Panc1 (cell line): ENCODE data around the gene OPRD1.

ENCODE experiments used
- REST ChIP-seq, 2 experiments: IDR thresholded peaks; 2 replicates each; pipeline ENCODE4 v1.6.1; 2011 to 2012; ENCODE audit warnings: low read depth in 2 of 2, control low read depth in 1 of 2, low read length in 1 of 2, mild to moderate bottlenecking in 1 of 2, moderate library complexity in 1 of 2; ENCODE audit not compliant: insufficient read depth in 1 of 2
- SIN3A ChIP-seq: IDR thresholded peaks from 2 replicates; pipeline ENCODE4 v1.6.1; 2012; ENCODE audit warnings: low read depth, mild to moderate bottlenecking, low read length, moderate library complexity, borderline replicate concordance; ENCODE audit not compliant: insufficient read depth
- TCF7L2 ChIP-seq: IDR thresholded peaks from 2 replicates; pipeline ENCODE4 v1.6.1; 2011; ENCODE audit warnings: mild to moderate bottlenecking, low read depth, low read length, inconsistent platforms
- TF ChIP-seq, protein P1 (sequence below): fragments of 450-650 bp; IDR thresholded peaks from 2 replicates; pipeline ENCODE4 v1.5.1; 2017; ENCODE audit warnings: mild to moderate bottlenecking

GRCh38 chr1:28902738-28903137 lies 90.8 kb downstream of the OPRD1 start:
- TF ChIP-seq TCF7L2: no peak
- TF ChIP-seq, protein P1, sequence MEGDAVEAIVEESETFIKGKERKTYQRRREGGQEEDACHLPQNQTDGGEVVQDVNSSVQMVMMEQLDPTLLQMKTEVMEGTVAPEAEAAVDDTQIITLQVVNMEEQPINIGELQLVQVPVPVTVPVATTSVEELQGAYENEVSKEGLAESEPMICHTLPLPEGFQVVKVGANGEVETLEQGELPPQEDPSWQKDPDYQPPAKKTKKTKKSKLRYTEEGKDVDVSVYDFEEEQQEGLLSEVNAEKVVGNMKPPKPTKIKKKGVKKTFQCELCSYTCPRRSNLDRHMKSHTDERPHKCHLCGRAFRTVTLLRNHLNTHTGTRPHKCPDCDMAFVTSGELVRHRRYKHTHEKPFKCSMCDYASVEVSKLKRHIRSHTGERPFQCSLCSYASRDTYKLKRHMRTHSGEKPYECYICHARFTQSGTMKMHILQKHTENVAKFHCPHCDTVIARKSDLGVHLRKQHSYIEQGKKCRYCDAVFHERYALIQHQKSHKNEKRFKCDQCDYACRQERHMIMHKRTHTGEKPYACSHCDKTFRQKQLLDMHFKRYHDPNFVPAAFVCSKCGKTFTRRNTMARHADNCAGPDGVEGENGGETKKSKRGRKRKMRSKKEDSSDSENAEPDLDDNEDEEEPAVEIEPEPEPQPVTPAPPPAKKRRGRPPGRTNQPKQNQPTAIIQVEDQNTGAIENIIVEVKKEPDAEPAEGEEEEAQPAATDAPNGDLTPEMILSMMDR: no peak
- TF ChIP-seq REST (IDR thresholded peaks at IDR 0.05; ENCODE audit: insufficient read depth in 1 of 2, low read depth in 2 of 2, low read length in 1 of 2): no peak
- TF ChIP-seq SIN3A: no peak
